GM12891 (cell line): Measurements from ENCODE around the gene CDCA4.

ENCODE experiments used
- DNase-seq: peaks from one replicate; pipeline ENCODE4 v3.0.0; 2011; ENCODE audit warnings: low spot score; ENCODE audit not compliant: insufficient read length
- FAIRE-seq: peaks from 2 replicates; lab custom pipeline; 2011; peaks lifted over from hg19 to GRCh38; lab: Jason Lieb, UNC
- PAX5 ChIP-seq: IDR thresholded peaks from 2 replicates; pipeline ENCODE4 v1.6.1; 2011; ENCODE audit warnings: low read length, moderate library complexity, mild to moderate bottlenecking; ENCODE audit not compliant: insufficient read depth, severe bottlenecking
- POLR2A ChIP-seq: IDR thresholded peaks from 2 replicates; pipeline ENCODE4 v1.6.1; 2011; ENCODE audit warnings: low read depth, low read length, control low read depth
- POLR2AphosphoS5 ChIP-seq: IDR thresholded peaks from 2 replicates; pipeline ENCODE4 v1.6.1; 2011; ENCODE audit warnings: low read depth, low read length, control low read depth
- POU2F2 ChIP-seq: IDR thresholded peaks from 2 replicates; pipeline ENCODE4 v1.6.1; 2011; ENCODE audit warnings: low read depth, mild to moderate bottlenecking, control low read depth, low read length, moderate library complexity
- SPI1 ChIP-seq: IDR thresholded peaks from 2 replicates; pipeline ENCODE4 v1.6.1; 2011; ENCODE audit warnings: low read depth, low read length, control low read depth
- TAF1 ChIP-seq: IDR thresholded peaks from 2 replicates; pipeline ENCODE4 v1.6.1; 2011; ENCODE audit warnings: low read depth, low read length, control low read depth

Gene CDCA4

GRCh38 chr14:105050551-105050897 is 29.6 kb upstream of the CDCA4 start:
- TF ChIP-seq SPI1 (no peak), POLR2AphosphoS5 (0 out of 2 replicates have a peak, but pooled peaks have one; percentile 35)
- no peak for FAIRE-seq
- peak; percentile 6 for DNase-seq

GRCh38 chr14:105049753-105050550 is 29.1 kb upstream of the CDCA4 start:
- no peak for FAIRE-seq
- peak; percentile 16 for DNase-seq
- TF ChIP-seq TAF1 = no peak
- TF ChIP-seq POLR2A = peak; percentile 30; the same call in 1 of the 2 replicates
- TF ChIP-seq SPI1 = no peak
- TF ChIP-seq POU2F2 = no peak
- peak; percentile 39; the same call in 1 of the 2 replicates for TF ChIP-seq POLR2AphosphoS5
- no peak for TF ChIP-seq PAX5

- FAIRE-seq (no peak), DNase-seq (no peak)
- TF ChIP-seq POLR2AphosphoS5 = peak; percentile 8; the same call in 1 of the 2 replicates
- no peak for TF ChIP-seq POU2F2
Measured at GRCh38 chr14:105047283-105048016, 26.6 kb upstream of the CDCA4 start.

- TF ChIP-seq POLR2AphosphoS5 (no peak; the same call in 1 of the 2 replicates), POLR2A (0 out of 2 replicates have a peak, but pooled peaks have one; percentile 5), SPI1 (no peak), PAX5 (no peak), POU2F2 (no peak), TAF1 (no peak)
- DNase-seq = no peak
- FAIRE-seq = no peak
Measured at GRCh38 chr14:105046891-105047282, 26.0 kb upstream of the CDCA4 start.

GRCh38 chr14:105045710-105046326 is 24.9 kb upstream of the CDCA4 start:
- DNase-seq = peak; percentile 96
- peak; percentile 97 for FAIRE-seq
- TF ChIP-seq POLR2A = no peak
- no peak for TF ChIP-seq POLR2AphosphoS5
- TF ChIP-seq POU2F2 = peak; percentile 72
- no peak for TF ChIP-seq SPI1
- peak; percentile 66 for TF ChIP-seq PAX5

GRCh38 chr14:105043641-105044040 is 22.8 kb upstream of the CDCA4 start:
- no peak for FAIRE-seq
- TF ChIP-seq POU2F2 (no peak), SPI1 (peak; percentile 49; the same call in 1 of the 2 replicates), POLR2A (0 out of 2 replicates have a peak, but pooled peaks have one; percentile 2), PAX5 (no peak)
- no peak for DNase-seq

GRCh38 chr14:105042813-105043212 is 21.9 kb upstream of the CDCA4 start:
- no peak for FAIRE-seq
- no peak for TF ChIP-seq PAX5
- TF ChIP-seq POU2F2 = no peak
- TF ChIP-seq POLR2A = no peak
- TF ChIP-seq POLR2AphosphoS5 = no peak
- no peak for TF ChIP-seq TAF1
- TF ChIP-seq SPI1 = no peak
- DNase-seq = no peak

GRCh38 chr14:105041841-105042765 is 21.2 kb upstream of the CDCA4 start:
- TF ChIP-seq SPI1 (no peak), PAX5 (no peak), TAF1 (no peak), POLR2AphosphoS5 (no peak), POU2F2 (no peak), POLR2A (no peak)
- DNase-seq (no peak), FAIRE-seq (no peak)
